Measurements from ENCODE around the gene MCTP2. TPM values are rescaled to one million over a fixed set of nuclear protein-coding genes. Genes with fewer than 3 reads are reported as not detected.
"Not testable (repeated sequence)": the region's sequence is repeated elsewhere in the genome, so short reads cannot be mapped to it uniquely, and the experiment has no call there.

MCTP2 gene
- total RNA-seq, 2 donors from 2014 or later, result 25.4 to 46.3 TPM

DNA sequence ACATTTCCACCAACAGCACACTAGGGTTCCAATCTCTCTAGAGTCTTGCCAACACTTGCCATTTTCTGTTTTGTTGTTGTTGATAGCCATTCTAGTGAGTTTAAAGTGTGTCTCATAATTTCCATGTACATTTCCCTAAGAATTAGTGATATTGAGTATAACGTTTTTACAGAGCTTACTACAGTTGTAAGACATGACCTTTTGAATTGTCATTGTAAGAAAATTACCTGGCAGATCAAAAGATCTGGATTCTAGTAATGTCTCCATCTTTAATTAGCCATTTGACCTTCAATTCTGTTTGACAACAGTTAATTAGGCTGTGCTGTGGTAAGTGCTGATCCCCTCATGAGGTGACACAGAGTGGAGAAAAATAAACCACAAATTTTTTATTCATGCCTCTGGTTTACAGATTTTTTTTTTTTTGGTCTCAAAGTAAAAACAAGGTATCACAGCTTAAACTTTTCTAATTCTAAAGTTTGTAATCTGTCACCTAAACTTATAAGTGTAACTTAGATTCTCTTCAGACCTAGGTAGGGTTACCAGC is 20.9 kb downstream of the MCTP2 start:
- no peak overlapping the region for H3K4me3 ChIP-seq
- no peaks in the 10 kb centered on the region for H3K9me3 ChIP-seq
- no peak for DNase-seq (ENCODE audit: low spot score)
- intact Hi-C loops (cut with DNase I), result no loop called here
- H3K36me3 ChIP-seq, result no peaks in the 10 kb centered on the region
- no peaks in the 10 kb centered on the region for H3K4me1 ChIP-seq (replicated peaks)
- WGBS, result 50% methylated on average over 1 of the region's 1 CpG
- TF ChIP-seq, protein P1, sequence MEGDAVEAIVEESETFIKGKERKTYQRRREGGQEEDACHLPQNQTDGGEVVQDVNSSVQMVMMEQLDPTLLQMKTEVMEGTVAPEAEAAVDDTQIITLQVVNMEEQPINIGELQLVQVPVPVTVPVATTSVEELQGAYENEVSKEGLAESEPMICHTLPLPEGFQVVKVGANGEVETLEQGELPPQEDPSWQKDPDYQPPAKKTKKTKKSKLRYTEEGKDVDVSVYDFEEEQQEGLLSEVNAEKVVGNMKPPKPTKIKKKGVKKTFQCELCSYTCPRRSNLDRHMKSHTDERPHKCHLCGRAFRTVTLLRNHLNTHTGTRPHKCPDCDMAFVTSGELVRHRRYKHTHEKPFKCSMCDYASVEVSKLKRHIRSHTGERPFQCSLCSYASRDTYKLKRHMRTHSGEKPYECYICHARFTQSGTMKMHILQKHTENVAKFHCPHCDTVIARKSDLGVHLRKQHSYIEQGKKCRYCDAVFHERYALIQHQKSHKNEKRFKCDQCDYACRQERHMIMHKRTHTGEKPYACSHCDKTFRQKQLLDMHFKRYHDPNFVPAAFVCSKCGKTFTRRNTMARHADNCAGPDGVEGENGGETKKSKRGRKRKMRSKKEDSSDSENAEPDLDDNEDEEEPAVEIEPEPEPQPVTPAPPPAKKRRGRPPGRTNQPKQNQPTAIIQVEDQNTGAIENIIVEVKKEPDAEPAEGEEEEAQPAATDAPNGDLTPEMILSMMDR (IDR thresholded peaks at IDR 0.05), result no peak
- TF ChIP-seq POLR2AphosphoS5 (IDR thresholded peaks at IDR 0.05), result no peak
- no peak for TF ChIP-seq POLR2A (IDR thresholded peaks at IDR 0.05)
- no peaks in the 10 kb centered on the region for H3K27me3 ChIP-seq (replicated peaks; ENCODE audit: insufficient read depth)
- no peak overlapping the region for H3K27ac ChIP-seq

DNA sequence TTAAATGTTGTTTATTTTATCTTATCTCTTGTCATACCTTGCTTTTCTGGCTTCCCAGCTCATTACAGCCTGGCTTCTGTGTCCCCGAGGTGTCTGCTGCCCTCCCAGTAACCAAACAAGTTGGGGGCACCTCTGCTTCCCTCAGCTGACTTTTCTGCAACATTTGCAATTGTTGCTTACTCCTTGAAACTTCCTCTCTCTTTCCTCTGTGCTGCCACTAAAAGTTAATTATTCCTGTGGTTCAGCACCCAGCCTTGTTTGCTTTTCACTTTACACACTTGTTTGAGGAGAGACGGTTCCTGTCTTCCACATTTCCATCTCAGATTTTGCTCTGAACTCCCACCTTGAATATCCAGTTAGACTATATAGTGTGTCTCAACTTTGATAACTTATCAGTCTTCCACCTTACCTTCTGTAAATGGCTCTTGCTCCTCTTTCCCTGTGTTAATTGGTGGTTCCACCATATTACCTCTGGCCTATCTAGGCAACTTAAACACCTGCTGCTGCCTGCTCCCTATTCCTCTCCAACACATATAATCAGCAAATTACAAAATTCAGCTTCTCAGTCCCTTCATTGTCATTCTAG is 21.6 kb downstream of the MCTP2 start:
- Histone ChIP-seq H3K27ac (no peak overlapping the region), H3K27me3 (replicated peaks; ENCODE audit: insufficient read depth) (no peaks in the 10 kb centered on the region), H3K4me1 (replicated peaks) (no peaks in the 10 kb centered on the region), H3K9me3 (no peaks in the 10 kb centered on the region), H3K36me3 (no peaks in the 10 kb centered on the region), H3K4me3 (no peak overlapping the region)
- TF ChIP-seq POLR2AphosphoS5 (IDR thresholded peaks at IDR 0.05) (no peak), POLR2A (IDR thresholded peaks at IDR 0.05) (no peak)
- TF ChIP-seq, protein P1 (IDR thresholded peaks at IDR 0.05), result no peak
- no peak for DNase-seq (ENCODE audit: low spot score)
- WGBS, result 75% methylated on average over 2 of the region's 2 CpGs
- intact Hi-C loops (cut with DNase I), result no loop called here

- intact Hi-C loops (cut with DNase I), result no loop called here
- no peak overlapping the region for H3K4me3 ChIP-seq
- WGBS, result 91% methylated on average over 3 of the region's 3 CpGs
- H3K36me3 ChIP-seq, result no peaks in the 10 kb centered on the region
- H3K27me3 ChIP-seq (replicated peaks; ENCODE audit: insufficient read depth), result no peaks in the 10 kb centered on the region
- H3K27ac ChIP-seq, result no peak overlapping the region
- no peak for DNase-seq (ENCODE audit: low spot score)
- no peaks in the 10 kb centered on the region for H3K4me1 ChIP-seq (replicated peaks)
- no peaks in the 10 kb centered on the region for H3K9me3 ChIP-seq
- TF ChIP-seq POLR2A (IDR thresholded peaks at IDR 0.05) (no peak), POLR2AphosphoS5 (IDR thresholded peaks at IDR 0.05) (no peak)
- TF ChIP-seq, protein P1 (IDR thresholded peaks at IDR 0.05), result no peak
Observed at GRCh38 chr15:94253742-94254141, 22.4 kb downstream of the MCTP2 start.

DNA sequence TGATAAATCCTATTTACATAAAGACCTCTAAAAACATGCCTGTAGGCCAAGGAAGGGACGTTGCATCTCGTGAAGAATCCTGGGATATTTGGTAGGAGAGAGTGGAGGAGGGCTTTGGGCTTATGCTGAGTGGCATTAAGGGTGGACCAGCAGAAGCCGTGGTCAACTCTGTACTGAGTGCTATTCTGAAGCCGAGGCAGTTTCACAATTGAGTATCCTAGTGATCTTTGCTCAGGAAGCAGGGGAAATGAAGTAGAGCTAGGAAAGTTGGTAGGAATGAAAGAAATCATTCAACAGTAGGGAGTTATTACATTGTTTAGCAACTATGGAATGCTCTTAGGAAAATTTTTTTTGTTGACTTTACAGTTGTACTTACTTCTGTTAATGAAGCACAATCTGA is 24.2 kb downstream of the MCTP2 start:
- no peak overlapping the region for H3K27ac ChIP-seq
- H3K9me3 ChIP-seq, result no peaks in the 10 kb centered on the region
- no peak for DNase-seq (ENCODE audit: low spot score)
- TF ChIP-seq, protein P1 (IDR thresholded peaks at IDR 0.05), result no peak
- TF ChIP-seq POLR2AphosphoS5 (IDR thresholded peaks at IDR 0.05) (no peak), POLR2A (IDR thresholded peaks at IDR 0.05) (no peak)
- 75% methylated on average over 4 of the region's 4 CpGs for WGBS
- H3K36me3 ChIP-seq, result no peaks in the 10 kb centered on the region
- H3K4me3 ChIP-seq, result no peak overlapping the region
- H3K4me1 ChIP-seq (replicated peaks), result no peaks in the 10 kb centered on the region
- intact Hi-C loops (cut with DNase I), result no loop called here
- H3K27me3 ChIP-seq (replicated peaks; ENCODE audit: insufficient read depth), result no peaks in the 10 kb centered on the region

GRCh38 chr15:94256511-94256910 is 25.1 kb downstream of the MCTP2 start:
- no peaks in the 10 kb centered on the region for H3K27me3 ChIP-seq (replicated peaks; ENCODE audit: insufficient read depth)
- no peaks in the 10 kb centered on the region for H3K9me3 ChIP-seq
- H3K4me3 ChIP-seq, result no peak overlapping the region
- no peak overlapping the region for H3K27ac ChIP-seq
- no peaks in the 10 kb centered on the region for H3K36me3 ChIP-seq
- 75% methylated on average over 3 of the region's 3 CpGs for WGBS
- intact Hi-C loops (cut with DNase I), result no loop called here
- DNase-seq (ENCODE audit: low spot score), result no peak
- no peaks in the 10 kb centered on the region for H3K4me1 ChIP-seq (replicated peaks)
- TF ChIP-seq, protein P1 (IDR thresholded peaks at IDR 0.05), result no peak
- TF ChIP-seq POLR2AphosphoS5 (IDR thresholded peaks at IDR 0.05) (no peak), POLR2A (IDR thresholded peaks at IDR 0.05) (no peak)

DNA sequence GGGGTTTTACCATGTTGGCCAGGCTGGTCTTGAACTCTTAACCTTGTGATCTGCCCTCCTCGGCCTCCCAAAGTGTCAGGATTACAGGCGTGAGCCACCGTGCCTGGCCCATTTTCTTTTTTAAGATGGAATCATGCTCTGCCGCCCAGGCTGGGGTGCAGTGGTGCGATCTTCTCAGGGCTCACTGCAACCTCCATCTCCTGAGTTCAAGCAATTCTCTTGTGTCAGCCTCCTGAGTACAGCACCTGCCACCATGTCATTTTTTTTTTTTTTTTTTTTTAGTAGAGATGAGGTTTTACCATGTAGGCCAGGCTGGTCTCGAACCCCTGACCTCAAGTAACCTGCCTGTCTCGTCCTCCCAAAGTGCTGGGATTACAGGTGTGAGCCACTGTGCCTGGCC is 26.4 kb downstream of the MCTP2 start:
- H3K4me3 ChIP-seq; intact Hi-C loops (cut with DNase I); H3K36me3 ChIP-seq; H3K27ac ChIP-seq; H3K9me3 ChIP-seq; H3K4me1 ChIP-seq (replicated peaks); DNase-seq (ENCODE audit: low spot score); H3K27me3 ChIP-seq (replicated peaks; ENCODE audit: insufficient read depth): not testable (repeated sequence)
- 86% methylated on average over 7 of the region's 7 CpGs for WGBS
